ENCODE data around the gene SEPHS2. TPM values are rescaled to one million over a fixed set of nuclear protein-coding genes. Genes with fewer than 3 reads are reported as not detected.
A peak's percentile ranks its signal among the peaks of the same experiment; 100 is the strongest.

SEPHS2 gene
- total RNA-seq, 4 donors from 2014 or later: 16.8 to 26.2 (median 22.2) TPM

DNA sequence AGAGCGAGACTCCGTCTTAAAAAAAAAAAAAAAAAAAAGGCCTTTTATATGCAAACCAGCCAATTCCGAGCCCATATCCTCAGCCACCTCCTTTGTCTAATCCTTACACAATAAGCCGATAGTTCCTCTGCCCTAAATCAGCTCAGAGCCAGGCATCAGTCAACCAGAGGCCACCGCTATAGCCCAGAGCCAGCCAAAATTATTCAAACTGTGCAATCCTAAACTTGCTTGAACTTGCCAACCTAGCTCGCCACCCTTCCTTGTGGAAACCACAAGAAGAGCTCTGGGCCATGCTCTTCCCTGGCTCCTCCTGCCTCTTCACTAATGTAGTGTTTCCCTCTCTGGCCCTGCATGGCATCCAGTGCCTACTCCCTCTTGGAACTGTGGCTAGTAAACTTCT is 44.5 kb upstream of the SEPHS2 start:
- H3K27ac ChIP-seq: no peak overlapping the region

GRCh38 chr16:30488764-30489605 is 43.3 kb upstream of the SEPHS2 start:
- Histone ChIP-seq H3K27ac (no peak overlapping the region), H3K36me3 (no peaks in the 10 kb centered on the region), H3K27me3 (no peaks in the 10 kb centered on the region), H3K4me1 (peaks cover 13% of the 10 kb centered on the region), H3K4me3 (no peak overlapping the region), H3K9me3 (no peaks in the 10 kb centered on the region)
- TF ChIP-seq CTCF (IDR thresholded peaks at IDR 0.05) (no peak), POLR2AphosphoS5 (IDR thresholded peaks at IDR 0.05) (no peak), POLR2A (IDR thresholded peaks at IDR 0.05) (no peak), EP300 (IDR thresholded peaks at IDR 0.05) (no peak)
- 75% methylated on average over 11 of the region's 11 CpGs for WGBS
- no peak for DNase-seq (ENCODE audit: low spot score in 2 of 2)

More for the DNA sequence above, 44.5 kb upstream of the SEPHS2 start:
- Histone ChIP-seq H3K27me3 (no peaks in the 10 kb centered on the region), H3K9me3 (no peaks in the 10 kb centered on the region), H3K4me1 (peaks cover 13% of the 10 kb centered on the region), H3K4me3 (no peak overlapping the region), H3K36me3 (no peaks in the 10 kb centered on the region)
- WGBS: 36% methylated on average over 6 of the region's 6 CpGs
- peak in 1 of 3 donors; percentile 23 for TF ChIP-seq POLR2AphosphoS5 (IDR thresholded peaks at IDR 0.05)
- TF ChIP-seq POLR2A (IDR thresholded peaks at IDR 0.05): no peak
- no peak for TF ChIP-seq CTCF (IDR thresholded peaks at IDR 0.05)
- TF ChIP-seq EP300 (IDR thresholded peaks at IDR 0.05): no peak
- no peak for DNase-seq (ENCODE audit: low spot score in 2 of 2)

GRCh38 chr16:30485818-30486436 is 40.3 kb upstream of the SEPHS2 start:
- WGBS: 80% methylated on average over 5 of the region's 7 CpGs
- TF ChIP-seq EP300 (IDR thresholded peaks at IDR 0.05): no peak
- no peak for TF ChIP-seq POLR2AphosphoS5 (IDR thresholded peaks at IDR 0.05)
- no peak for TF ChIP-seq POLR2A (IDR thresholded peaks at IDR 0.05)
- TF ChIP-seq CTCF (IDR thresholded peaks at IDR 0.05): no peak
- Histone ChIP-seq H3K27me3 (no peaks in the 10 kb centered on the region), H3K9me3 (no peaks in the 10 kb centered on the region), H3K4me3 (no peak overlapping the region), H3K27ac (no peak overlapping the region), H3K4me1 (peaks cover 9% of the 10 kb centered on the region), H3K36me3 (no peaks in the 10 kb centered on the region)
- DNase-seq (ENCODE audit: low spot score in 2 of 2): no peak

- Histone ChIP-seq H3K36me3 (no peaks in the 10 kb centered on the region), H3K27ac (no peak overlapping the region), H3K27me3 (no peaks in the 10 kb centered on the region), H3K9me3 (no peaks in the 10 kb centered on the region), H3K4me1 (peaks cover 7% of the 10 kb centered on the region), H3K4me3 (no peak overlapping the region)
- TF ChIP-seq CTCF (IDR thresholded peaks at IDR 0.05) (no peak), POLR2A (IDR thresholded peaks at IDR 0.05) (no peak), EP300 (IDR thresholded peaks at IDR 0.05) (no peak), POLR2AphosphoS5 (IDR thresholded peaks at IDR 0.05) (no peak)
- DNase-seq (ENCODE audit: low spot score in 2 of 2): no peak
Measured at GRCh38 chr16:30484887-30485286, 39.2 kb upstream of the SEPHS2 start.

GRCh38 chr16:30482366-30482765 is 36.7 kb upstream of the SEPHS2 start:
- TF ChIP-seq POLR2AphosphoS5 (IDR thresholded peaks at IDR 0.05): no peak
- TF ChIP-seq EP300 (IDR thresholded peaks at IDR 0.05): no peak
- no peak for TF ChIP-seq CTCF (IDR thresholded peaks at IDR 0.05)
- no peak for TF ChIP-seq POLR2A (IDR thresholded peaks at IDR 0.05)
- 84% methylated on average over 3 of the region's 3 CpGs for WGBS

More at GRCh38 chr16:30482366-30482765, 36.7 kb upstream of the SEPHS2 start:
- Histone ChIP-seq H3K4me1 (no peaks in the 10 kb centered on the region), H3K4me3 (no peak overlapping the region), H3K36me3 (no peaks in the 10 kb centered on the region), H3K27me3 (no peaks in the 10 kb centered on the region), H3K27ac (no peak overlapping the region), H3K9me3 (no peaks in the 10 kb centered on the region)
- DNase-seq (ENCODE audit: low spot score in 2 of 2): no peak

Measured in suprapubic skin (tissue), 4 donors.